Measurements from ENCODE around the gene OPRM1. TPM values are rescaled to one million over a fixed set of nuclear protein-coding genes. Genes with fewer than 3 reads are reported as not detected.

Gene OPRM1
- total and polyA plus RNA-seq, 11 donors = not detected

DNA sequence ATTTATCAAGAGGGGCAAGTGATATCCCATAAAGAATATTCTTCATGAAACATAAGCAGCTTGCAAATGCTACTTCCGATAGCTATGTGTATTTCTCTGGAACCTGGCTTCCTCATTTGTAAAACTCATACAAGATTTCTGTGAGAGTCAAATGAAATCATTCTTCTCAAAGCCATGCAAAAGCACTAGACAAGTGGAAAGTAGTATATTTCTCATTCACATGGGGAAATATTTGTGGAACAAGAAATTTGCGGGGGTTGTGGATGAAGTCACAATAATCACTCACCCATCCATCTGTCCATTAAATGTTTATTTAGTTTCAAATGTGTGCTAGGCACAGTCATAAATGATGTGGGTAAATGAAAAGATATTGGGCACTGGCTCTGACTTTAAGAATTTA, 167.1 kb downstream of the OPRM1 start:
- Histone ChIP-seq H3K4me1 (peaks cover 0 to 13% (median 0%) of the 10 kb centered on the region in 12 donors), H3K9me3 (no peaks in the 10 kb centered on the region), H3K27ac (no peak overlapping the region), H3K27me3 (no peaks in the 10 kb centered on the region), H3K4me3 (no peak overlapping the region), H3K36me3 (no peaks in the 10 kb centered on the region)
- 91 to 98% (median 96%) methylated on average over 2 of the region's 2 CpGs for WGBS, 4 donors
- DNase-seq (no peak), ATAC-seq (no peak)
- intact Hi-C loops (cut with DNase I) = no loop called here
- TF ChIP-seq POLR2A (IDR thresholded peaks at IDR 0.05) = no peak
- TF ChIP-seq, protein P1, sequence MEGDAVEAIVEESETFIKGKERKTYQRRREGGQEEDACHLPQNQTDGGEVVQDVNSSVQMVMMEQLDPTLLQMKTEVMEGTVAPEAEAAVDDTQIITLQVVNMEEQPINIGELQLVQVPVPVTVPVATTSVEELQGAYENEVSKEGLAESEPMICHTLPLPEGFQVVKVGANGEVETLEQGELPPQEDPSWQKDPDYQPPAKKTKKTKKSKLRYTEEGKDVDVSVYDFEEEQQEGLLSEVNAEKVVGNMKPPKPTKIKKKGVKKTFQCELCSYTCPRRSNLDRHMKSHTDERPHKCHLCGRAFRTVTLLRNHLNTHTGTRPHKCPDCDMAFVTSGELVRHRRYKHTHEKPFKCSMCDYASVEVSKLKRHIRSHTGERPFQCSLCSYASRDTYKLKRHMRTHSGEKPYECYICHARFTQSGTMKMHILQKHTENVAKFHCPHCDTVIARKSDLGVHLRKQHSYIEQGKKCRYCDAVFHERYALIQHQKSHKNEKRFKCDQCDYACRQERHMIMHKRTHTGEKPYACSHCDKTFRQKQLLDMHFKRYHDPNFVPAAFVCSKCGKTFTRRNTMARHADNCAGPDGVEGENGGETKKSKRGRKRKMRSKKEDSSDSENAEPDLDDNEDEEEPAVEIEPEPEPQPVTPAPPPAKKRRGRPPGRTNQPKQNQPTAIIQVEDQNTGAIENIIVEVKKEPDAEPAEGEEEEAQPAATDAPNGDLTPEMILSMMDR (IDR thresholded peaks at IDR 0.05) = no peak

DNA sequence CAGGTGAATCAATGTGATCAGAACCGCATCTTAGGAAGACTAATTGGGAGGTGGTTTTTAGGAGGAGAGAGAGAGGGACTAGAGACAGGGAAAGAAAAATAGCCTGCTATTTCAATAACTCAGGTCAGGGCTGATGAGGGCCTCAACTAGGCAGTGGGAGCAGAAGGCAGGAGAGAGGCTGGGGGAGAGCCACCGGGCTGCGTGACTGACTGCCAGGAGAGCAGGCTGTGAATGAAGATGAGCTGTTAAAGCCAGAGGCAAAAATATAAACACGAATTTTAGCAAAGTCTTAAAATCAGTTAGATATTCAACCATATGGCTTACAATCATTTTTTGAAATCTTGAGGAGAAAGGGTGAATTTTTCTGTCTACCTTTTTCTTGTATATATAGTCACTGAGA, 168.0 kb downstream of the OPRM1 start:
- intact Hi-C loops (cut with DNase I) = no loop called here
- 67 to 75% (median 73%) methylated on average over 4 of the region's 4 CpGs for WGBS, 4 donors

DNA sequence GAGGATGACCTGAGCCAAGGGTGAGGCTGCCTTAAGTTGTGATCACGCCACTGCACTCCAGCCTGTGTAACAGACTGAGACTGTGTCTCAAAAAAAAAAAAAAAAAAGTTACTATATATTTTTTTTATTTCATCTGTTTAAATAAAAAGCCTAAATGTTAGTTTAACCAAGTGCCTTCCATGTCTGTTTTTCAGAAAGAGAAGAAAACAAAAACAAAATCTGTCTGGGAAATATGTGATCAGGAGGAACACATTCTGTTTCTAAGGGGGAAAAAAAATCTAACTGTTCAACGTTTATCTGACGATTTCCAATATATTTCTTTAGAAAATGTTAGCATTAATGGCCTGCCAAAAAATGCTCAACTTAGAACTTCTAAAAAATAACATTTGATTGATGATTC, 170.5 kb downstream of the OPRM1 start:
- intact Hi-C loops (cut with DNase I) = no loop called here
- H3K27me3 ChIP-seq = no peaks in the 10 kb centered on the region
- no peak for TF ChIP-seq POLR2A (IDR thresholded peaks at IDR 0.05)
- TF ChIP-seq, protein P1 (IDR thresholded peaks at IDR 0.05) = no peak
- H3K4me1 ChIP-seq = peaks cover 0 to 5% (median 0%) of the 10 kb centered on the region in 12 donors
- H3K4me3 ChIP-seq = no peak overlapping the region
- no peaks in the 10 kb centered on the region for H3K9me3 ChIP-seq
- ATAC-seq (no peak), DNase-seq (no peak)
- no peak overlapping the region for H3K27ac ChIP-seq
- H3K36me3 ChIP-seq = no peaks in the 10 kb centered on the region
- WGBS, 4 donors = 61 to 78% (median 70%) methylated on average over 3 of the region's 3 CpGs

More for the DNA sequence above, 168.0 kb downstream of the OPRM1 start:
- H3K27me3 ChIP-seq = no peaks in the 10 kb centered on the region
- DNase-seq (no peak), ATAC-seq (no peak)
- no peak overlapping the region for H3K27ac ChIP-seq
- H3K9me3 ChIP-seq = no peaks in the 10 kb centered on the region
- H3K4me3 ChIP-seq = no peak overlapping the region
- H3K36me3 ChIP-seq = no peaks in the 10 kb centered on the region
- peaks cover 0 to 14% (median 0%) of the 10 kb centered on the region in 12 donors for H3K4me1 ChIP-seq
- TF ChIP-seq, protein P1 (IDR thresholded peaks at IDR 0.05) = no peak
- TF ChIP-seq POLR2A (IDR thresholded peaks at IDR 0.05) = no peak

DNA sequence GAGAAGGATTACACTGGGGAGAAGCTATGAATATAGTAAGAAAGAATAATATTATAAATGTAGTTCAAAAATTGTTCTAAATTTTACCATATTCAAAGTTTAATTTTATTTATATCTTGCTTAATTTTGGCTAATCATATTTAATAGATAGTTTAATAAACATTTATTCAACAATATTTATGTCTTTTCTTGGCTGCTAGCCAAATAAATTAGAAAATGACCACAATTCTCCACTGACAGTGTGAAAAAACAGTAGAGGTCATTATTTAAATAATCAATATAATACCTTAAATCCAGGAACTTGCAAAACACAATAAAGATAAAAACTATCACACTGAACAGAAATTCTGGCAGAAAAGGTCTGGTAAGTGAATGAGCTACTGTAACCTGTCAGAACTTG, 171.6 kb downstream of the OPRM1 start:
- Histone ChIP-seq H3K4me3 (no peak overlapping the region), H3K9me3 (no peaks in the 10 kb centered on the region), H3K27ac (no peak overlapping the region), H3K4me1 (peaks cover 0 to 5% (median 0%) of the 10 kb centered on the region in 12 donors), H3K27me3 (no peaks in the 10 kb centered on the region), H3K36me3 (no peaks in the 10 kb centered on the region)
- no peak for DNase-seq
- no peak for ATAC-seq
- intact Hi-C loops (cut with DNase I) = no loop called here
- TF ChIP-seq, protein P1 (IDR thresholded peaks at IDR 0.05) = no peak
- no peak for TF ChIP-seq POLR2A (IDR thresholded peaks at IDR 0.05)

Data from heart left ventricle (tissue), 16 donors.